Measurements from ENCODE around the gene SOWAHA. TPM values are rescaled to one million over a fixed set of nuclear protein-coding genes. Genes with fewer than 3 reads are reported as not detected.
A peak's percentile ranks its signal among the peaks of the same experiment; 100 is the strongest.

SOWAHA gene
- total RNA-seq, 1 donor from 2014 or later: 0.20 TPM

DNA sequence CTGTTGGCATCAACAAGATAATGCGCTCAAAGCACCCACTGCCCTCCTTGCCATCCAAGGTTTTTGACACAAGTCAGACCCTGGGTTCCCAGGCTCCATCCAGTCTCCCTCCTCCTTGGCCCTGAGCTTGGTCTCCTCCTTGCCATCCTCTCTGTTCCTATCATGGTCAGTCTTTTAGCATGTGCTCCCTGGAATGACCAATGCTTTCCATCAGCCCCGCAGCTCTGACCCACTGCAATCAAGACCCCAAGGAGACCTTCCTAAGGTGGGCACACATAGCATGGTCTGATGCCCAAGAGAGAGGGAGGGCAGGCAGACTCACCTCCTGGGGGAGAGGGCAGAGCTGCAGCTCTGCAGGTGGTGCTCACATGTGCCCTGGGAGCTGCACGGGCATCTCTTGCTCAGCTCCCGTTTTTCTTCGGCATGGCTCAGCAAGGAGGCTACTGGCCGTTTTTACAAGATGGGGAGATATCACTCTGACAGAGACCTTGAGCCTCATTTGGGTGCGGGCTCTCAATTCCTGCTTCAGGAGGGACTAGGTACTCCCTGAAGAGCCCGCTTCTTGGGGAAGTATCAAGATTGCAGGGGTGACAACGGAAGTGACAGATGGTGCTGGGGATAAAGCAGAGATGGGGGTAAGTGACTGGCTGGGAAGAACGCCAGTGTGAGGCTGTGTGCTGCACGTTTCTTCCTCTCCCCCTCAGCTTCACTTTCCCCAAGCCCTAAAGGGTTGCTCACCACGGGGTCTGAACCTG is 39.3 kb upstream of the SOWAHA start:
- no peaks in the 10 kb centered on the region for H3K9me3 ChIP-seq (ENCODE audit: insufficient read depth, low read depth, low read length)
- no peaks in the 10 kb centered on the region for H3K27me3 ChIP-seq (ENCODE audit: insufficient read depth, low read length)
- no peak overlapping the region for H2AFZ ChIP-seq (ENCODE audit: low read depth, low read length)
- Mint-ChIP-seq H3K27me3 (ENCODE audit: low read depth, unreplicated experiment) (no peaks in the 10 kb centered on the region), H3K9me3 (ENCODE audit: unreplicated experiment) (no peaks in the 10 kb centered on the region), H3K4me1 (ENCODE audit: low read depth, unreplicated experiment) (peaks cover 47% of the 10 kb centered on the region), H3K4me3 (ENCODE audit: unreplicated experiment) (peak overlapping the region; percentile 24), H3K27ac (ENCODE audit: unreplicated experiment) (no peak overlapping the region), H3K36me3 (ENCODE audit: low read depth, unreplicated experiment) (peaks cover 6% of the 10 kb centered on the region)
- no peaks in the 10 kb centered on the region for H3K36me3 ChIP-seq (ENCODE audit: insufficient read depth, low read length)
- H3K4me2 ChIP-seq (ENCODE audit: low read length): no peak overlapping the region
- no peak overlapping the region for H3K27ac ChIP-seq (ENCODE audit: low read depth, low read length)
- no peak overlapping the region for H3K4me3 ChIP-seq (ENCODE audit: insufficient read depth, low read depth, low read length)
- H3K4me1 ChIP-seq (ENCODE audit: insufficient read depth, low read length): peaks cover 4% of the 10 kb centered on the region
- no peak overlapping the region for H3K9ac ChIP-seq (ENCODE audit: low read length)
- peaks cover 62% of the 10 kb centered on the region for H4K20me1 ChIP-seq (ENCODE audit: insufficient read depth, low read length)
- peaks cover 84% of the 10 kb centered on the region for H3K79me2 ChIP-seq (ENCODE audit: insufficient read depth, low read length)
- FAIRE-seq (no peak), DNase-seq (ENCODE audit: low read depth) (no peak)
- TF ChIP-seq, protein P1, sequence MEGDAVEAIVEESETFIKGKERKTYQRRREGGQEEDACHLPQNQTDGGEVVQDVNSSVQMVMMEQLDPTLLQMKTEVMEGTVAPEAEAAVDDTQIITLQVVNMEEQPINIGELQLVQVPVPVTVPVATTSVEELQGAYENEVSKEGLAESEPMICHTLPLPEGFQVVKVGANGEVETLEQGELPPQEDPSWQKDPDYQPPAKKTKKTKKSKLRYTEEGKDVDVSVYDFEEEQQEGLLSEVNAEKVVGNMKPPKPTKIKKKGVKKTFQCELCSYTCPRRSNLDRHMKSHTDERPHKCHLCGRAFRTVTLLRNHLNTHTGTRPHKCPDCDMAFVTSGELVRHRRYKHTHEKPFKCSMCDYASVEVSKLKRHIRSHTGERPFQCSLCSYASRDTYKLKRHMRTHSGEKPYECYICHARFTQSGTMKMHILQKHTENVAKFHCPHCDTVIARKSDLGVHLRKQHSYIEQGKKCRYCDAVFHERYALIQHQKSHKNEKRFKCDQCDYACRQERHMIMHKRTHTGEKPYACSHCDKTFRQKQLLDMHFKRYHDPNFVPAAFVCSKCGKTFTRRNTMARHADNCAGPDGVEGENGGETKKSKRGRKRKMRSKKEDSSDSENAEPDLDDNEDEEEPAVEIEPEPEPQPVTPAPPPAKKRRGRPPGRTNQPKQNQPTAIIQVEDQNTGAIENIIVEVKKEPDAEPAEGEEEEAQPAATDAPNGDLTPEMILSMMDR (IDR thresholded peaks at IDR 0.05; ENCODE audit: insufficient read depth, low read depth, low read length): no peak
- no peak for TF ChIP-seq EZH2 (IDR thresholded peaks at IDR 0.05; ENCODE audit: insufficient read depth, low read length)

DNA sequence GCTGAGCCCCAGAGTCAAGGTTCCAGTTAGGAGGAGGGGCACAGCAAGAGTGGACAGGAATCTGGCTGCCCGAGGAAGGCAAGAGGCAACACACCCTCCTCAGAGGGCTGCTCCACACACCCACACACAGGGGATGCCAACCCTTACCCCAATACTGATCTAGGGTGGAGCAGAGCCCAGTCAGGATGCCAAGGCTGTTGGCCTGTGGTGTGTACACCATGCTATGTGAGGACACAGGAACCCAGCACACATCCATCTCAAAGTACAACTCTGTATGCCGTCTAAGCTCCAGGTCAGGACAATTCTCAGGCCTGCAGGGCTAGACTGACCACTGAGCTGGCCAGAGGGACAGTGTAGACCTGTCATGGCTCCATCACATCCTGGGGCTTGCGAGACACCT is 38.7 kb upstream of the SOWAHA start:
- no peak for DNase-seq (ENCODE audit: low read depth)
- peaks cover 4% of the 10 kb centered on the region for H3K4me1 ChIP-seq (ENCODE audit: insufficient read depth, low read length)
- no peak overlapping the region for H3K27ac ChIP-seq (ENCODE audit: low read depth, low read length)
- Mint-ChIP-seq H3K9me3 (ENCODE audit: unreplicated experiment) (no peaks in the 10 kb centered on the region), H3K27me3 (ENCODE audit: low read depth, unreplicated experiment) (no peaks in the 10 kb centered on the region), H3K4me1 (ENCODE audit: low read depth, unreplicated experiment) (peaks cover 45% of the 10 kb centered on the region), H3K36me3 (ENCODE audit: low read depth, unreplicated experiment) (peaks cover 6% of the 10 kb centered on the region), H3K4me3 (ENCODE audit: unreplicated experiment) (no peak overlapping the region), H3K27ac (ENCODE audit: unreplicated experiment) (no peak overlapping the region)
- no peaks in the 10 kb centered on the region for H3K36me3 ChIP-seq (ENCODE audit: insufficient read depth, low read length)
- no peaks in the 10 kb centered on the region for H3K27me3 ChIP-seq (ENCODE audit: insufficient read depth, low read length)
- H4K20me1 ChIP-seq (ENCODE audit: insufficient read depth, low read length): peaks cover 56% of the 10 kb centered on the region
- H3K4me3 ChIP-seq (ENCODE audit: insufficient read depth, low read depth, low read length): no peak overlapping the region
- H3K4me2 ChIP-seq (ENCODE audit: low read length): no peak overlapping the region
- no peaks in the 10 kb centered on the region for H3K9me3 ChIP-seq (ENCODE audit: insufficient read depth, low read depth, low read length)
- no peak for FAIRE-seq
- no peak for TF ChIP-seq EZH2 (IDR thresholded peaks at IDR 0.05; ENCODE audit: insufficient read depth, low read length)
- TF ChIP-seq, protein P1 (IDR thresholded peaks at IDR 0.05; ENCODE audit: insufficient read depth, low read depth, low read length): no peak
- no peak overlapping the region for H3K9ac ChIP-seq (ENCODE audit: low read length)
- H2AFZ ChIP-seq (ENCODE audit: low read depth, low read length): no peak overlapping the region
- H3K79me2 ChIP-seq (ENCODE audit: insufficient read depth, low read length): peaks cover 78% of the 10 kb centered on the region

DNA sequence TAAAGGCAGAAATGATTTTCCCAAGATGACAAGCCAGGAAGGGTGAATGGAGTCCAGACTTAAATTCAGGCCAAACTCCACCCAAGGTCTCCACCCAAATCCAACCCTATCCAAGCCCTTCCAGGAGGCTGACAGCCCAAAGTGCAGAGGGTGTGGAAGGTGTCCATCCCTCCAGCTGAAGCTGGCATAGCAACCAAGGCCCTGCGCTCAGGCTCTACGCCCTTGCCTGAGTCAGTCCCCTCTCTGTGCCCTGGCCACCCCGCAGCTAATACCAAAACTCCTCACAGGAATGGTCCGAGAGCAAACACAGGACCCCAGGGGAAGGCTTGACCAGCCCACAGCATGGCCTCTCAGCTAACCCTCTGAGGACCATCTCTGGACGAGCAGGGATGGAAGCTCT is 38.2 kb upstream of the SOWAHA start:
- Mint-ChIP-seq H3K27me3 (ENCODE audit: low read depth, unreplicated experiment) (no peaks in the 10 kb centered on the region), H3K4me1 (ENCODE audit: low read depth, unreplicated experiment) (peaks cover 45% of the 10 kb centered on the region), H3K9me3 (ENCODE audit: unreplicated experiment) (no peaks in the 10 kb centered on the region), H3K27ac (ENCODE audit: unreplicated experiment) (no peak overlapping the region), H3K4me3 (ENCODE audit: unreplicated experiment) (peak overlapping the region; percentile 92), H3K36me3 (ENCODE audit: low read depth, unreplicated experiment) (peaks cover 6% of the 10 kb centered on the region)
- H3K79me2 ChIP-seq (ENCODE audit: insufficient read depth, low read length): peaks cover 75% of the 10 kb centered on the region
- H3K9me3 ChIP-seq (ENCODE audit: insufficient read depth, low read depth, low read length): no peaks in the 10 kb centered on the region
- H3K9ac ChIP-seq (ENCODE audit: low read length): no peak overlapping the region
- H2AFZ ChIP-seq (ENCODE audit: low read depth, low read length): no peak overlapping the region
- H4K20me1 ChIP-seq (ENCODE audit: insufficient read depth, low read length): peaks cover 53% of the 10 kb centered on the region
- H3K4me2 ChIP-seq (ENCODE audit: low read length): peak overlapping the region; percentile 94
- no peak overlapping the region for H3K27ac ChIP-seq (ENCODE audit: low read depth, low read length)
- no peak overlapping the region for H3K4me3 ChIP-seq (ENCODE audit: insufficient read depth, low read depth, low read length)
- H3K27me3 ChIP-seq (ENCODE audit: insufficient read depth, low read length): no peaks in the 10 kb centered on the region
- no peaks in the 10 kb centered on the region for H3K36me3 ChIP-seq (ENCODE audit: insufficient read depth, low read length)
- DNase-seq (ENCODE audit: low read depth) (no peak), FAIRE-seq (no peak)
- TF ChIP-seq EZH2 (IDR thresholded peaks at IDR 0.05; ENCODE audit: insufficient read depth, low read length): no peak
- TF ChIP-seq, protein P1 (IDR thresholded peaks at IDR 0.05; ENCODE audit: insufficient read depth, low read depth, low read length): no peak
- H3K4me1 ChIP-seq (ENCODE audit: insufficient read depth, low read length): peaks cover 4% of the 10 kb centered on the region

All from astrocyte (in vitro differentiated cells and primary cell).